IPS-18a (cell line): ENCODE results near the gene PPFIBP2.

Source experiments
- H3K27ac ChIP-seq: one replicate; pipeline ENCODE4 v1.5.1; 2013; ENCODE audit warnings: low read length
- H3K27me3 ChIP-seq: one replicate; pipeline ENCODE4 v1.6.1; 2013; ENCODE audit warnings: mild to moderate bottlenecking, low read length; ENCODE audit not compliant: control insufficient read depth, insufficient read depth
- H3K36me3 ChIP-seq: one replicate; pipeline ENCODE4 v1.6.1; 2013; ENCODE audit warnings: low read depth, low read length; ENCODE audit not compliant: control insufficient read depth
- H3K4me1 ChIP-seq: one replicate; pipeline ENCODE4 v1.6.1; 2013; ENCODE audit warnings: low read depth, low read length; ENCODE audit not compliant: control insufficient read depth
- H3K4me3 ChIP-seq: one replicate; pipeline ENCODE4 v1.5.1; 2013; ENCODE audit warnings: low read length
- H3K9ac ChIP-seq: one replicate; pipeline ENCODE4 v1.6.1; 2013; ENCODE audit warnings: mild to moderate bottlenecking, low read length, moderate library complexity
- H3K9me3 ChIP-seq: one replicate; pipeline ENCODE4 v1.6.1; 2013; ENCODE audit warnings: low read depth, low read length; ENCODE audit not compliant: control insufficient read depth

PPFIBP2 gene

DNA sequence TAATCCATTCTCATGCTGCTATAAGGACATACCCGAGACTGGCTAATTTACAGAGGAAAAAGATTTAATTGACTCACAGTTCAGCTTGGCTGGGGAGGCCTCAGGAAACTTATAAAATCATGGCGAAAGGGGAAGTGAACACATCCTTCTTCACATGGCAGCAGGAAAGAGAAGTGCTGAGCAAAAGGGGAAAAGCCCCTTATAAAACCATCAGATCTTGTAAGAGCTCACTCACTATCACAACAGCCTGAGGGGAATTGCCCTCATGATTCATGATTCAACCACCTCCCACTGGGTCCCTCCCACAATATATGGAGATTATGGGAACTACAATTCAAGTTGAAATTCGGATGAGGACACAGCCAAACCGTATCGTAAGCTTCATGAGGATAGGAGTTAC is 163.3 kb downstream of the PPFIBP2 start:
- Histone ChIP-seq H3K27ac (no peak overlapping the region), H3K4me1 (peaks cover 29% of the 10 kb centered on the region), H3K36me3 (no peaks in the 10 kb centered on the region), H3K27me3 (peaks cover 7% of the 10 kb centered on the region), H3K9me3 (no peaks in the 10 kb centered on the region), H3K4me3 (no peak overlapping the region), H3K9ac (no peak overlapping the region)

DNA sequence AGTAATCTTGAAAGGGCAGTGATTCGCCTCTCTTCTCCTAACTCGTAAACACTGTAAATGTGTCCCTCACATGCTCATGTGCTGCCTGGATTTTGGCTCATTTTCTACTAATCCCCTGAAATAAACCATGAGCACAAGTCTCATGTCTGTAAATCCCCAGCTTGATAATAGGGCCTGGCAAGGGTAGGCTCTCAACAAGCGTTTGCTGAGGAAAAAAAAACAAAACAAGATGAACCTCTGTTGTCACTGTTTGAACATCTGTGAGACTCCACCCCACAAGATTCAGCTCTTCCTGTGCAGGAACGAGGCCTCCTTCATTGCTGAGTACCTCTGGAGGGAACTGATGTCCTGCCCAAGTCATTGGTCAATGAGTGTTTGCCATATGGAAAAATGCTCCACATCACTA is 164.0 kb downstream of the PPFIBP2 start:
- H3K9me3 ChIP-seq, result no peaks in the 10 kb centered on the region
- no peak overlapping the region for H3K4me3 ChIP-seq
- H3K36me3 ChIP-seq, result no peaks in the 10 kb centered on the region
- peaks cover 7% of the 10 kb centered on the region for H3K27me3 ChIP-seq
- no peak overlapping the region for H3K27ac ChIP-seq
- no peak overlapping the region for H3K9ac ChIP-seq
- H3K4me1 ChIP-seq, result peaks cover 27% of the 10 kb centered on the region

DNA sequence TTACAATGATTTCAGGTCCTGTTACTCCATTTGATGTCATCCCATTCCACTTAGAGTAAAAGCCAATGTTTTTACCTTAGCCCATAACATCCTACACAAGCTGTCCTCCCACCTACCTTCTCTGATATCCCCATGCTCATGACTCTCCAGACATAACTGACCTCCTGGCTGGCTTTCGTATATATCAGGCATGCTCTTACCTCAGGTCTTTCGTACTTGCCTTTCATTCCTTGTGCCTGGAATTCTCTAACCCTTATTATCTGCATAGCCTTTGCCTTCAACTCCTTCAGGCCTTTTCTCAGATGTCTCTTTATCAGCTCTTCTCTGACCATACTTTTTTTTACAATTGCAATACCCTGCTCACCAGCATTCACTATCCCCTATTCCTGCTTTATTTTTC is 169.8 kb downstream of the PPFIBP2 start:
- Histone ChIP-seq H3K9me3 (no peaks in the 10 kb centered on the region), H3K36me3 (no peaks in the 10 kb centered on the region), H3K27ac (no peak overlapping the region), H3K9ac (no peak overlapping the region), H3K4me1 (peaks cover 21% of the 10 kb centered on the region), H3K27me3 (no peaks in the 10 kb centered on the region), H3K4me3 (no peak overlapping the region)

DNA sequence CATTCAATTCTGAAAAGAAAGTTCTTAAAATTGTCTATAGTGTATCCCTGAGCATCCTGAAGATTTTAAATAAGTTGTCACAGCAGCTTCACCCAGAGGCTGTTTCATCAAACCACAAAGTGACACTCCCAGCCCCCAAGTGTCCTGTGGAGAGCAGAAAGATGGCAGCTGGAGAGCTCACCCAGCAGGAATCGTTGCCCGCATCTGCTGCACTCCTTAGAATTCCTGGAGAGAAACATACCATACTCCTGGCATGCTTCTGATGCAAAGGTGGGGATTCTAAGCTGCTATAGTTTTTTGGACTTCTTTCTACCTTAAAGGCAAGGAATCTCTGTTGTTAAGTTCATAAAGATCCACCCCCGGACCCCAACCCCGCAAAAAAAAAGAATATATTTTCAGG is 173.0 kb downstream of the PPFIBP2 start:
- Histone ChIP-seq H3K27ac (no peak overlapping the region), H3K27me3 (no peaks in the 10 kb centered on the region), H3K9ac (no peak overlapping the region), H3K4me3 (no peak overlapping the region), H3K9me3 (no peaks in the 10 kb centered on the region), H3K36me3 (no peaks in the 10 kb centered on the region), H3K4me1 (peaks cover 13% of the 10 kb centered on the region)

DNA sequence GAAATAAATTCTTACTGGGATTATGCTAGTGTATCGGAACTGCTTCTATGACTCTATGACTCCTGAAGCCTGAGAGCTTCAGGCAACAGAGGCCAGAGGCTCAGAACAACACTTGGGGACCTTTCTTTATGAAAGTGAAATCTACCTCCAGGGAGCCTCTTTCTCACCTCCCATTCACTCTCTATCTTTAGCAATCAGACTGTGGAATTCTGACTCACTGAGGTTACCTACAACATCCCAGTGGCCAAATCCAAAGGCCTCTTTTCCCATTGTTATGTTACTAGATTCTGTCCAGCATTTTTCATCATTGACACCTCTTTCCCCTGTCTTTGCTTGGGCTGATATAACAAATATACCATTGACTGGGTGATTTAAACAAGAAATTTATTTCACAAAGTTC is 173.6 kb downstream of the PPFIBP2 start:
- Histone ChIP-seq H3K27me3 (no peaks in the 10 kb centered on the region), H3K36me3 (no peaks in the 10 kb centered on the region), H3K9me3 (no peaks in the 10 kb centered on the region), H3K4me1 (peaks cover 14% of the 10 kb centered on the region), H3K9ac (no peak overlapping the region), H3K27ac (no peak overlapping the region), H3K4me3 (no peak overlapping the region)

DNA sequence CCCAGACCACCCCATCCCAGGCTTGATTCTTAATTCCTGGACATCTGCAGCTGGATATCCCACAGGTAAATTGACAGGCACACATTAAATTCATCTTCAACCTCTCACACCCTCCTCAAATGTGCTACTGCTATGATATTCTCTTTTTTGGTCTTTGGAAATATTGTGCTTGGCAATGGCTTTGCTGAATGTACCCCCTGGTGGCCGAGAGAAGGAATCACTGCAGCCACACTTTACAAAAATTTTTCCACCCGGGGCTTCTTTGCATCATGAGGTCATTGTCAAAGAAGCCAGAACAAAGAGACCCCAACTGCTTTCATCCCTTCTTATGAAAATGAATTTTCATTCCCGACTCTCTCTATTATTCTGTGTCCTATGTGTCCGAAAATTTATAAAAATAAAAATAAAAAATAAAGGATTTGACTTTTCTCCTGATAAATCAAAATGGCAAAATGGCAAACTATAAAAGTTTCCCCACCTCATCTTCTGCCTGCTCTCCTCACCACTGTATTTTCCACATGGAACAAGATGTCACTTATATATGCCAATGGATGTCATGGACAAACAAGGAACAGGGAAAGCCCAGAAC is 174.5 kb downstream of the PPFIBP2 start:
- no peak overlapping the region for H3K27ac ChIP-seq
- H3K4me3 ChIP-seq, result no peak overlapping the region
- no peaks in the 10 kb centered on the region for H3K9me3 ChIP-seq
- H3K27me3 ChIP-seq, result no peaks in the 10 kb centered on the region
- H3K36me3 ChIP-seq, result no peaks in the 10 kb centered on the region
- peaks cover 15% of the 10 kb centered on the region for H3K4me1 ChIP-seq
- H3K9ac ChIP-seq, result no peak overlapping the region

DNA sequence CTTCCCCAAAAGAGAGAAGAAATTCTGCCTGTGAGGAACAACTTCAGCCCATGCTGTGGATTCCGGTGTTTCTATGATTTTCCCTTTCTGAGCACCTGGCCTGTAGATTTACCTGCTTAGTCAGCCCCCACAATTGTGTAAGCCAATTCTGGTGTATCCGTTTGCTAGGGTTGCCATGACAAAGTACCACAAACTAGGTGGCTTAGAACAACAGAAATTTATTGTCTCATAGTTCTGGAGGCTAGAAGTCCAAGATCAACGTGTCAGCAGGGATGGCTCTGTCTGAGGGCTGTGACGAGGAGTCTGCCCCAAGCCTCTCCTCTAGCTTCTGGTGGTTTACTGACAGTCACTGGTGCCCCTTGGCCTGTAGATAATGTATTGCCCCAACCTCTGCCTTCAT is 175.4 kb downstream of the PPFIBP2 start:
- Histone ChIP-seq H3K27me3 (peaks cover 5% of the 10 kb centered on the region), H3K9me3 (no peaks in the 10 kb centered on the region), H3K36me3 (no peaks in the 10 kb centered on the region), H3K4me3 (no peak overlapping the region), H3K4me1 (peaks cover 15% of the 10 kb centered on the region), H3K27ac (no peak overlapping the region), H3K9ac (no peak overlapping the region)

DNA sequence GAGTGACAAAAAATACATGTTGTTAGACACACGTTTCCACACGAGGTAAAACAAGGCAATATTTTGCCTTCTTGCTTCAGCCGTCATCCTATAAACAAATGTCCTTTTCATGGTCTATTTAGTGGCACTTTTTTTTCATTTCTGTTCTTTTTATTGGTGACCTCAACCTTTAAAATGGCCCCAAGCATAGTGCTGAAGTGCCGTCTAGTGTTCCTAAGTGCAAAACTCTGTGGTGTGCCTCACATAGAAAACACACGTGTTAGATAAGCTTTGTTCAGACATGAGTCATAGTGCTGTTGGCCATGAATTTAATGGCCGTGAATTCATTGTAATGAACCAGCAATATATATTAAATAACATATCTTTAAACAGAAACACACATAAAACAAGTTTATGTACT is 176.8 kb downstream of the PPFIBP2 start:
- H3K4me3 ChIP-seq, result no peak overlapping the region
- no peak overlapping the region for H3K27ac ChIP-seq
- no peaks in the 10 kb centered on the region for H3K36me3 ChIP-seq
- no peak overlapping the region for H3K9ac ChIP-seq
- peaks cover 7% of the 10 kb centered on the region for H3K27me3 ChIP-seq
- H3K4me1 ChIP-seq, result peaks cover 15% of the 10 kb centered on the region
- H3K9me3 ChIP-seq, result no peaks in the 10 kb centered on the region

DNA sequence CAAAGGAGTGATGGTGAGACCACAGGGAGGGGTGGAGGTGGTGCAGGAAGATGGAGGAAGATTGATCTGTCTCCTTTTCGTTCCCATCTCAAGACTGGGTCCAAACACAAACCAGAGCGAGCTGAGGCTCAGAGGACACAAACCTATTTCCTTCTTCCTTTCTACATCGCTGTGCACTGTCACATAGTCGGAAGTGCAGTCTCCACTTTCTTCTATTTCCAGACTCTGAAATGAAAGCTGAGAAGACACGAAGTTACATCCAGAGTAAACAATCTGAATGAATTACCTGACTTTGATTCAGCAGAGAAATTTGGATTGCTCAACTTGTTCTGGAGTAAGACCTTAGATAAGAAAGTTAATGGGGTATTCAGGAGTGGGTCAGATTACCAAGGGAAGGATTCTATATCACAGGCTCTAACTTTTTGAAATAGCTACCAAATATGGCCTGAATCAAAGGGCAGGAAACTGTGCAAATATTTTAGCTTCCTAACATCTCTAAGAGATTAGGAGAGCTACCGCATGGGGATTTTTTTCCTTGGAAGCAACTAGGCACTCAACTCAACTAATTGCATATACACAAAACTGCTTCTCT is 178.1 kb downstream of the PPFIBP2 start:
- peaks cover 7% of the 10 kb centered on the region for H3K27me3 ChIP-seq
- H3K9me3 ChIP-seq, result no peaks in the 10 kb centered on the region
- no peak overlapping the region for H3K27ac ChIP-seq
- H3K4me3 ChIP-seq, result no peak overlapping the region
- no peaks in the 10 kb centered on the region for H3K36me3 ChIP-seq
- peaks cover 12% of the 10 kb centered on the region for H3K4me1 ChIP-seq
- no peak overlapping the region for H3K9ac ChIP-seq

DNA sequence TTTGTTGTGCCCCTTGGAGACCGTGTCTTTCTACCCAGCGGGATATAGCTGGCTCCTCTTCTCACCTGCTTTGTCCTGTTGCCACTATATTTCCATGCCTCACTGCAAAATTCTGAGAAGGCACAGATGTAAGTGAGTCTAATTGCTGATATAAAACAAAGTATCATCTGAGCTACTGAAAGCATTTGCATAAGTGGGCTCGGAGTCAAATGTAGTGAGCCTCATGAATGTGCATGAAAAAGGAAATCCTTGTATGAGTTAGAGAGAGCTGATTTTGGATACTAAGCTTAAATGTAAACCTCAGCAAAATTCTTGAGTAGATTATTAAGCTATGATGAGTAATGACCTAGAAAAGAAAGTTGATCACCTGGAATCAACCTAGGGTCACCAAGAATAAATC is 178.6 kb downstream of the PPFIBP2 start:
- H3K27ac ChIP-seq, result no peak overlapping the region
- peaks cover 7% of the 10 kb centered on the region for H3K27me3 ChIP-seq
- no peaks in the 10 kb centered on the region for H3K9me3 ChIP-seq
- peaks cover 10% of the 10 kb centered on the region for H3K4me1 ChIP-seq
- no peak overlapping the region for H3K4me3 ChIP-seq
- H3K9ac ChIP-seq, result no peak overlapping the region
- no peaks in the 10 kb centered on the region for H3K36me3 ChIP-seq

DNA sequence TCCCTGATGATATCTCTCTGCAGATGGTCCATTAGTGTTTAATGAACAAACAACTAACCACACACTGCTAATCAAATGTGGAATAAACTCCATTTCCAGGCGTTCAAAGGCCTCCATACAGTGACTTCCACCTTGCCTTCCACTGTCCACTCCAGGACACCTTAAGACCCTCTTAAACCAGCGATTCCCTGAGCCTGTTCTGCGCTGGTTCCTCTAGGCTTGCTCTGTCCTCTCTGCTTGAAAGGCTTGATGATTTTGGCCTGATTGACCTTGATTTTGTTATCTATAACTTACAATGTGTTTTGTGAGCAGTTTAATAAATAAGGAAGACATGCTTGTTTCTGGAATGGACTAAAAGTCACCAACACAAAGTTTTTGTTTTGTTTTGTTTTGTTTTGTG is 180.4 kb downstream of the PPFIBP2 start:
- H3K36me3 ChIP-seq, result no peaks in the 10 kb centered on the region
- no peak overlapping the region for H3K4me3 ChIP-seq
- no peaks in the 10 kb centered on the region for H3K9me3 ChIP-seq
- H3K27me3 ChIP-seq, result peaks cover 7% of the 10 kb centered on the region
- H3K27ac ChIP-seq, result no peak overlapping the region
- H3K9ac ChIP-seq, result no peak overlapping the region
- peaks cover 3% of the 10 kb centered on the region for H3K4me1 ChIP-seq

DNA sequence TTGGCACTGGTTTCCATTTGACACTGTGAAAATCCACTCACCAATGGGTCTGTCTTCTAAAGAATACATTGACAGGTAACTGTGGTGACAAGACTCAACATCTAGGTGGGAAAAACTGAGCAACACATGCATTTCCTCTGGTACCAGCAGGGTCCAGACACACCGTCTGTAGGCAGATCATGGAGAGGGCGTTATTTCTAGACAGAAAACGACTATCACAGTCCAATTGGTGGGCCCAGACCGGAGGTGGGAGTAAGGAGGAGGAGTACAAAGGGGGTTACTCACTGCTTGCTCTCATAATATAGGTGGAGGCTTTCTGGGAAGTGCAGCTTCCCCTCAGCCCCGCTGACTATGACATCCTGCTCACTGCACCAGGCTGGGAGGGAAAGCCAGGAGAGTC is 182.6 kb downstream of the PPFIBP2 start:
- Histone ChIP-seq H3K9me3 (no peaks in the 10 kb centered on the region), H3K27me3 (peaks cover 7% of the 10 kb centered on the region), H3K36me3 (no peaks in the 10 kb centered on the region), H3K9ac (no peak overlapping the region), H3K27ac (no peak overlapping the region), H3K4me1 (peaks cover 3% of the 10 kb centered on the region), H3K4me3 (no peak overlapping the region)
